Mucosa of stomach (tissue), 1 donor: Measurements from ENCODE around the gene TMPRSS11F.
"Not testable (repeated sequence)": the region's sequence is repeated elsewhere in the genome, so short reads cannot be mapped to it uniquely, and the experiment has no call there.

ENCODE experiments used
- H3K27me3 ChIP-seq: one replicate; pipeline ENCODE4 v1.7.0; 2013; ENCODE audit warnings: mild to moderate bottlenecking, low read length; ENCODE audit not compliant: control insufficient read depth, insufficient read depth
- H3K36me3 ChIP-seq: one replicate; pipeline ENCODE4 v1.7.0; 2013; ENCODE audit warnings: low read length; ENCODE audit not compliant: control insufficient read depth, insufficient read depth
- H3K4me1 ChIP-seq: one replicate; pipeline ENCODE4 v1.7.0; 2013; ENCODE audit warnings: mild to moderate bottlenecking, low read length; ENCODE audit not compliant: control insufficient read depth, insufficient read depth
- H3K4me3 ChIP-seq: one replicate; pipeline ENCODE4 v1.7.0; 2013; ENCODE audit warnings: low read length
- H3K9ac ChIP-seq: one replicate; pipeline ENCODE4 v1.7.0; 2013; ENCODE audit warnings: mild to moderate bottlenecking, low read length, moderate library complexity
- H3K9me3 ChIP-seq: one replicate; pipeline ENCODE4 v1.7.0; 2013; ENCODE audit warnings: mild to moderate bottlenecking, low read length, moderate library complexity; ENCODE audit not compliant: control insufficient read depth
- donor health status: Pancreatic carcinoma.

The TMPRSS11F gene

DNA sequence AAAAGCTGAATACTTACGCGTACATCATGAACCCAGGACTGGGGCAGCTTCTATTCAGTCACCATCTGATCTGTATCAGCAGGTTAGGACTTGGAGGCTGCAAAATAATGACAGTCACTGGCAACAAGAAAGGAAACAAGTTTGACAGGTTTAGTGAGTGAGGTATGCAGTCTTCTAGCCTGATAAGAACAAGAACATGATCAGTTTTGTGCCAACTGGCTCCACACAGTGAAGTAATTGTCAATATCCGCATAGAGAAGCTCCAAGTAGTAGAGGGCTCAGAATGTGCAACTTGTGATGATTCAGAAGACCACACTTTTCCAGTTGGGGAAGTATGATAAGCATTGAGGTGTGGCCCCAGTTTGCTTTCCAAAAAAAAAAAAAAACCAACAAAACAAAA, at the start of gene TMPRSS11F:
TMPRSS11F (minus strand) TSS at position 77 of the 400 bp plus-strand sequence; CDS start at position 28, 49 bp downstream.
- H3K4me1 ChIP-seq = no peaks in the 10 kb centered on the region
- no peak within 1 kb of the TSS for H3K4me3 ChIP-seq
- H3K36me3 ChIP-seq = no peaks in the 10 kb centered on the region
- no peaks in the 10 kb centered on the region for H3K9me3 ChIP-seq
- H3K9ac ChIP-seq = no peak within 1 kb of the TSS
- H3K27me3 ChIP-seq = no peaks in the 10 kb centered on the region

DNA sequence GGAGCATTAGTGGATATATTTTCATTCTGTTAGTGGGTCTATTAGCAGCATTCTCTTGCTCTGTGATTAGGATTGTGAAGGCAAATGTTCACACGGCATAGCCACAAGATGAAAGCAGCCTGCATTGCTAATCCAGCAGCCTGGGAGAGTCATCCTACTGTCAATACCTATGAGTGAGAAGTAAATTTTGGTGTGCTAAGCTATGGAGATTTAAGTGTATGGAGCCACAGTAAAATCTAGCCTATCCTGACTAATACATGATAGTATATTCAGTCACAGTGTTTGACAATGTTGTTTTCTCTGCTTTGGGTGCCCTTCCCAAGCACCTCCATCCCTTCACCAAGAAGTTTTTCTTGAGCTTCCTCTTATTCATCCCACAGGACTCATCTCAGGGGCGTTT, 47.2 kb upstream of the TMPRSS11F start:
- Histone ChIP-seq H3K4me3 (no peak overlapping the region), H3K9me3 (no peaks in the 10 kb centered on the region), H3K27me3 (no peaks in the 10 kb centered on the region), H3K36me3 (no peaks in the 10 kb centered on the region), H3K4me1 (no peaks in the 10 kb centered on the region), H3K9ac (no peak overlapping the region)

GRCh38 chr4:68176500-68176899, 46.8 kb upstream of the TMPRSS11F start:
- H3K4me3 ChIP-seq = no peak overlapping the region
- H3K4me1 ChIP-seq = no peaks in the 10 kb centered on the region
- H3K36me3 ChIP-seq = no peaks in the 10 kb centered on the region
- H3K27me3 ChIP-seq = no peaks in the 10 kb centered on the region
- H3K9me3 ChIP-seq = no peaks in the 10 kb centered on the region
- H3K9ac ChIP-seq = no peak overlapping the region

- no peak overlapping the region for H3K9ac ChIP-seq
- no peaks in the 10 kb centered on the region for H3K36me3 ChIP-seq
- H3K27me3 ChIP-seq = no peaks in the 10 kb centered on the region
- H3K9me3 ChIP-seq = no peaks in the 10 kb centered on the region
- H3K4me1 ChIP-seq = no peaks in the 10 kb centered on the region
- no peak overlapping the region for H3K4me3 ChIP-seq
These were observed 46.0 kb upstream of the TMPRSS11F start for GRCh38 chr4:68175562-68176155.

GRCh38 chr4:68174389-68174788, 44.7 kb upstream of the TMPRSS11F start:
- H3K27me3 ChIP-seq, H3K4me3 ChIP-seq, H3K36me3 ChIP-seq, H3K9ac ChIP-seq, H3K4me1 ChIP-seq, H3K9me3 ChIP-seq: not testable (repeated sequence)

DNA sequence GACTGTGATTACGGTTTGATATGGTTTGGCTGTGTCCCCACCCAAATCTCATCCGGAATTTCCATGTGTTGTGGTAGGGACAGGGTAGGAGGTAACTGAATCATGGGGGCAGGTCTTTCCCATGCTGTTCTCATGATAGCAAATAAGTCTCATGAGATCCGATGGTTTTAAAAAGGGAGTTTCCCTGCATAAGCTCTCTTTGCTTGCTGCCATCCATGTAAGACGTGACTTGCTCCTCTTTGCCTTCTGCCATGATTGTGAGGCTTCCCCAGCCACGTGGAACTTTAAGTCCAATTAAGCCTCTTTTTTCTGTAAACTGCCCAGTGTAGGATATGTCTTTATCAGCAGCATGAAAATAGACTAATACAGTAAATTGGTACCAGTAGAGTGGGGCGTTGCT, 42.5 kb upstream of the TMPRSS11F start:
- not testable (repeated sequence) for H3K36me3 ChIP-seq, H3K9ac ChIP-seq, H3K4me3 ChIP-seq, H3K9me3 ChIP-seq, H3K27me3 ChIP-seq, H3K4me1 ChIP-seq

GRCh38 chr4:68167706-68168105, 38.0 kb upstream of the TMPRSS11F start:
- Histone ChIP-seq H3K27me3 (no peaks in the 10 kb centered on the region), H3K9ac (no peak overlapping the region), H3K4me1 (no peaks in the 10 kb centered on the region), H3K9me3 (no peaks in the 10 kb centered on the region), H3K36me3 (no peaks in the 10 kb centered on the region), H3K4me3 (no peak overlapping the region)

DNA sequence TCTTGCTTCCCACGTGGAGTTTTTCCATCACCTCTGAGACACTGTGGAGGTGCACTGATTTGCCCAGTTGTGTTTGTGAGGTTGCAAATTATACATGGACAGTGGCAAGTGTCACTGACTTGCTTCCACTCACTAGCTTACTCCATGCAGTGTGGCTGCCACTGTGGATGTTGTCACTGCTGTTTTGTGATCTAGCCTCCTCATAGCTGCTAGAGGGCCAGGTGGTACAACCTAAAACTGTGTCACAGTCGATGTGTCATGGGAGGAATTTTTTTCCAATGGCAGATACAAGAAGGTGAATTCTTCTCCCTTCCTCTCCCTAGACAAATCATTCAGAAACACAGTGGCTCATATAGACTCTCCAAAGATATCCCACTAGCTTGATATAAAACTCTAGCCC, 37.5 kb upstream of the TMPRSS11F start:
- H3K4me3 ChIP-seq = no peak overlapping the region
- no peak overlapping the region for H3K9ac ChIP-seq

DNA sequence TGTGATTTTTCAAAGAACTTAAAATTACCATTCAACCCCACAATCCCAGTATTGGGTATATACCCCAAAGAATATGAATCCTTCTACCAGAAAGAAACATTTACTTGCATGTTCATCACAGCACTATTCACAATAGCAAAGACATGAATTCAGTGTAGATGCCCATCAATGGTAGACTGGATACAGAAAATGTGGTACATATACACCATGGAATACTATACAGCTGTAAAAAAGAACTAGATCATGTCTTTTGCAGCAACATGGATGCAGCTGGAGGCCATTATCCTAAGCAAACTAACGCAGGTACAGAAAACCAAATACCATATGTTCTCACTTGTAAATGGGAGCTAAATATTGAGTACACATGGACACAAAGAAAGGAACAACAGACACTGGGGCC, 34.1 kb upstream of the TMPRSS11F start:
- no peaks in the 10 kb centered on the region for H3K36me3 ChIP-seq
- H3K4me1 ChIP-seq = no peaks in the 10 kb centered on the region
- H3K27me3 ChIP-seq = no peaks in the 10 kb centered on the region
- no peaks in the 10 kb centered on the region for H3K9me3 ChIP-seq
- H3K9ac ChIP-seq = no peak overlapping the region
- no peak overlapping the region for H3K4me3 ChIP-seq

More for the DNA sequence above, 37.5 kb upstream of the TMPRSS11F start:
- Histone ChIP-seq H3K36me3 (no peaks in the 10 kb centered on the region), H3K27me3 (no peaks in the 10 kb centered on the region), H3K4me1 (no peaks in the 10 kb centered on the region), H3K9me3 (no peaks in the 10 kb centered on the region)

DNA sequence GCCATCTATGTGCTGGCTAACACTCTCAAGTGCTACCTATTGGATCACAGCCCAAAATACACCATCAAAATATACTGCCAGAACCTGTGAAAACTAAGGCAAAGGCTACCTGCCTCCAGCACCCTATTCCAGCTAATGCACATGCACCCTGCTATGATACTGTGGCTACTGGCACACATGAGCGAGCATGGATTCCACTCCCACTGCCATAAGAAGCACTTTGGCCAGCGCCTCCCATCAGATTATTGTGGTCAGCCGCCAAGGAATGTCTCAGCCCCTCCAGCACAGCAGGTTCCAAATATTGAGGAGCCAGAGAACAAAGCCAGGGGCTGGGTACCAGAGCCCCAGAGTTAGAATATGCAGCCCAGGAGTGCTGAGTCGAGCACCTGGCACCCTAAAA, 32.5 kb upstream of the TMPRSS11F start:
- no peaks in the 10 kb centered on the region for H3K36me3 ChIP-seq
- H3K9ac ChIP-seq = no peak overlapping the region
- no peak overlapping the region for H3K4me3 ChIP-seq
- no peaks in the 10 kb centered on the region for H3K27me3 ChIP-seq
- no peaks in the 10 kb centered on the region for H3K4me1 ChIP-seq
- no peaks in the 10 kb centered on the region for H3K9me3 ChIP-seq

GRCh38 chr4:68152411-68152810, 22.7 kb upstream of the TMPRSS11F start:
- Histone ChIP-seq H3K9ac (no peak overlapping the region), H3K4me3 (no peak overlapping the region), H3K27me3 (no peaks in the 10 kb centered on the region), H3K4me1 (no peaks in the 10 kb centered on the region), H3K9me3 (no peaks in the 10 kb centered on the region), H3K36me3 (no peaks in the 10 kb centered on the region)

GRCh38 chr4:68148800-68149685, 19.4 kb upstream of the TMPRSS11F start:
- H3K4me3 ChIP-seq = no peak overlapping the region

More at GRCh38 chr4:68148800-68149685, 19.4 kb upstream of the TMPRSS11F start:
- Histone ChIP-seq H3K36me3 (no peaks in the 10 kb centered on the region), H3K9me3 (no peaks in the 10 kb centered on the region), H3K27me3 (no peaks in the 10 kb centered on the region), H3K4me1 (no peaks in the 10 kb centered on the region), H3K9ac (no peak overlapping the region)
